Adrenal gland (tissue), 12 donors: Measurements from ENCODE around the gene TMEM271. TPM values are rescaled to one million over a fixed set of nuclear protein-coding genes. Genes with fewer than 3 reads are reported as not detected.

Experiments used
- DNase-seq, 7 donors: peaks; one replicate each; pipeline ENCODE4 v3.0.0-alpha.2; 2019 to 2020
- H3K27ac ChIP-seq, 5 donors: fragments of 200-600 bp; sonication (generic) in 4 of 5; 1 replicate in 3 of 5; 2 replicates in 2 of 5; pipeline versions ENCODE4 v1.5.1 to v1.8.0; 2016 to 2020; ENCODE audit warnings: mild to moderate bottlenecking in 1 of 5
- H3K27me3 ChIP-seq: fragments of 200-600 bp; 2 replicates; pipeline ENCODE4 v1.8.0; 2021
- H3K36me3 ChIP-seq, 2 donors: fragments of 200-600 bp; replicated peaks in 1 of 2; 1 replicate in 1 of 2; 2 replicates in 1 of 2; pipeline versions ENCODE4 v1.5.1 to v1.8.0; 2018 to 2022
- H3K4me1 ChIP-seq, 2 donors: fragments of 200-600 bp; replicated peaks in 1 of 2; 1 replicate in 1 of 2; 2 replicates in 1 of 2; pipeline versions ENCODE4 v1.5.1 to v1.8.0; 2018 to 2021
- H3K4me3 ChIP-seq, 4 donors: fragments of 200-600 bp; sonication (generic) in 3 of 4; one replicate each; pipeline ENCODE4 v1.5.1; 2016 to 2018
- H3K9me3 ChIP-seq, 3 donors: fragments of 200-600 bp; sonication (generic) in 1 of 3; replicated peaks in 1 of 3; 1 replicate in 2 of 3; 2 replicates in 1 of 3; pipeline versions ENCODE4 v1.5.1 to v1.8.0; 2016 to 2021
- POLR2A ChIP-seq, 2 donors: fragments of 450-650 bp; IDR thresholded peaks; one replicate each; pipeline ENCODE4 v1.6.1; 2017; ENCODE audit warnings: antibody characterized with exemption in 2 of 2, mild to moderate bottlenecking in 2 of 2, moderate library complexity in 1 of 2
- WGBS, 4 donors: extraction: QIAGEN DNeasy Blood & Tissue Kit in 2 of 4; methylation state at CpG; one replicate each; pipeline versions ENCODE4 v1.1.5 to v1.1.7; 2013 to 2017; 5-methylcytosine and 5-hydroxymethylcytosine counted together
- intact Hi-C, 2 donors: fragments of 100-400 bp; cut with DNase I; formaldehyde crosslinking; loops; one replicate each; pipeline versions ENCODE4 v1.14.1 to v1.15.0; 2022 to 2023
- polyA plus RNA-seq, 3 donors: library from polyadenylated mRNA; stranded (reverse); fragments of 200-250 nt in 2 of 3; fragments of 350-450 nt in 1 of 3; fragmentation: Illumina TruSeq in 1 of 3; extraction: RNeasy Lipid Tissue Mini Kit (QIAGEN cat#74804) in 1 of 3; gene quantifications; one replicate each; pipeline ENCODE4 v1.2.3, GENCODE V29; 2013 to 2014
- total RNA-seq, 9 donors: library from RNA; depleted of rRNA in 4 of 9; stranded (reverse); fragments of >200 nt in 4 of 9; fragments of 120-200 nt in 1 of 9; fragmentation: NEBNext Ultra II Directional in 1 of 9; extraction: Animal tissue kit (Norgen Biotek cat#: 25700) in 1 of 9; gene quantifications; one replicate each; pipeline versions ENCODE4 v1.1.0 to v1.2.4, GENCODE V29; 2013 to 2023
- TF ChIP-seq, protein P1 (sequence below), 6 experiments: fragments of 450-650 bp in 4 of 6; fragments of 200-600 bp in 2 of 6; sonication (generic) in 1 of 6; IDR thresholded peaks; 1 replicate in 5 of 6; 2 replicates in 1 of 6; pipeline versions ENCODE4 v1.5.1 to v1.8.0; 2016 to 2021; ENCODE audit warnings: antibody characterized with exemption in 6 of 6, mild to moderate bottlenecking in 2 of 6, moderate library complexity in 1 of 6
- donor health status: healthy with polysubstance abuse.
- donor health status: Bipolar disorder and iron deficiency.
- donor health status: DM: yes; HTN: yes; CAD: no.
- donor health status: DM: no; HTN: no; CAD: no.
- donor health status: DM: no; HTN: no; CAD: no.
- donor health status: DM: yes; HTN: yes; CAD: no.

The TMEM271 gene
- total and polyA plus RNA-seq, 12 donors, result 0.06 to 1.9 (median 0.60) TPM; not detected in 5

DNA sequence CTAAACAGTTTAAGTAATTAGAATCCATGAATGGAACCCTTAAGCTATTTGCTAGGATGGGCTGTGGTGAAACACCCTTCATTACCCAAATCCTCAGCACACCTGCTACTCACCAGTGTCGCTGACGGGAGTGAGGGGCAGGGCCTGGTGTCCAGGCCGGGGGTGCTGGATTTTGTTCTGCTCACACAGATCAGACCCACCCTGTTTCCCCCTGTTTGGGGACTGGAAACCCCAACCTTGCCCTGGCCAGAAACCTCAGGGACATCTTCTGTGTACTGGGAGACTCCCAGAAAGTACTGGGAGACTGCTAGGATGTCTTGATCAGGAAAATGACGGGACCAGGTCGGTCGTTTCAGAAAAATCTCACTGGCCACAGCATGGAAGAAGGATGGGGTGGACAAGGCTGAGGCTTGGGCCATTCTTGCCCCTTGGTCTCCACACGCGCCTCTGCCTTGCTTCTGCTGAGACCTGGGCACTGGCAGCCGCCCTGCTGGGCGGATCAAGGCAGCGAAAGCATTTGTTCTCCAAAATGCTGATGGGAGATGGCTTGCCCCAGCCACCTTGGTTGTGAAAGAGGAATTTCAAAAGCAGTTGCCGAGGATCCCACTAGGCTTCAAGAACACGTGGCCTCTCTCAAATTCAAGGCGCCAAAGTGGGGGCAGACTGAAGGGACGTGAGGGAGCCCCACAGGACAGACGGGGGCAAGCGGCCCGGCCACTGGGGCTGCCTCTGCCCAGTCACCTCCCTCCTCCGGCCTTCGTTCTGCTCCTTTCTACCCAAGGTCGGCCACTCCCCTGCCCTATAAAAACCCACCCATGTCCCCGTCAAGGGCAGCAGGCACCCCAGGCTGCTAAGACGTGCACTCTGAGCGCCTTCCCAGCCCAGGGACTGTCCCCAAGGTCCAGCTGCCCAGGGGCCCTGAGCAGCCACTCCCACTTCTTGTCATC is 25.8 kb upstream of the TMEM271 start:
- intact Hi-C loops, result no loop called here
- WGBS, 4 donors, result 70 to 77% (median 73%) methylated on average over 17 to 24 of the region's 24 CpGs
- peak in 1 of 7 donors; percentile 14 for DNase-seq
- no peaks in the 10 kb centered on the region for H3K36me3 ChIP-seq
- no peak for TF ChIP-seq POLR2A (IDR thresholded peaks at IDR 0.05)
- TF ChIP-seq, protein P1, sequence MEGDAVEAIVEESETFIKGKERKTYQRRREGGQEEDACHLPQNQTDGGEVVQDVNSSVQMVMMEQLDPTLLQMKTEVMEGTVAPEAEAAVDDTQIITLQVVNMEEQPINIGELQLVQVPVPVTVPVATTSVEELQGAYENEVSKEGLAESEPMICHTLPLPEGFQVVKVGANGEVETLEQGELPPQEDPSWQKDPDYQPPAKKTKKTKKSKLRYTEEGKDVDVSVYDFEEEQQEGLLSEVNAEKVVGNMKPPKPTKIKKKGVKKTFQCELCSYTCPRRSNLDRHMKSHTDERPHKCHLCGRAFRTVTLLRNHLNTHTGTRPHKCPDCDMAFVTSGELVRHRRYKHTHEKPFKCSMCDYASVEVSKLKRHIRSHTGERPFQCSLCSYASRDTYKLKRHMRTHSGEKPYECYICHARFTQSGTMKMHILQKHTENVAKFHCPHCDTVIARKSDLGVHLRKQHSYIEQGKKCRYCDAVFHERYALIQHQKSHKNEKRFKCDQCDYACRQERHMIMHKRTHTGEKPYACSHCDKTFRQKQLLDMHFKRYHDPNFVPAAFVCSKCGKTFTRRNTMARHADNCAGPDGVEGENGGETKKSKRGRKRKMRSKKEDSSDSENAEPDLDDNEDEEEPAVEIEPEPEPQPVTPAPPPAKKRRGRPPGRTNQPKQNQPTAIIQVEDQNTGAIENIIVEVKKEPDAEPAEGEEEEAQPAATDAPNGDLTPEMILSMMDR (IDR thresholded peaks at IDR 0.05), result no peak
- H3K27ac ChIP-seq, result no peak overlapping the region
- peaks cover 6% of the 10 kb centered on the region for H3K27me3 ChIP-seq
- no peaks in the 10 kb centered on the region for H3K9me3 ChIP-seq
- H3K4me3 ChIP-seq, result no peak overlapping the region
- H3K4me1 ChIP-seq, result no peaks in the 10 kb centered on the region

DNA sequence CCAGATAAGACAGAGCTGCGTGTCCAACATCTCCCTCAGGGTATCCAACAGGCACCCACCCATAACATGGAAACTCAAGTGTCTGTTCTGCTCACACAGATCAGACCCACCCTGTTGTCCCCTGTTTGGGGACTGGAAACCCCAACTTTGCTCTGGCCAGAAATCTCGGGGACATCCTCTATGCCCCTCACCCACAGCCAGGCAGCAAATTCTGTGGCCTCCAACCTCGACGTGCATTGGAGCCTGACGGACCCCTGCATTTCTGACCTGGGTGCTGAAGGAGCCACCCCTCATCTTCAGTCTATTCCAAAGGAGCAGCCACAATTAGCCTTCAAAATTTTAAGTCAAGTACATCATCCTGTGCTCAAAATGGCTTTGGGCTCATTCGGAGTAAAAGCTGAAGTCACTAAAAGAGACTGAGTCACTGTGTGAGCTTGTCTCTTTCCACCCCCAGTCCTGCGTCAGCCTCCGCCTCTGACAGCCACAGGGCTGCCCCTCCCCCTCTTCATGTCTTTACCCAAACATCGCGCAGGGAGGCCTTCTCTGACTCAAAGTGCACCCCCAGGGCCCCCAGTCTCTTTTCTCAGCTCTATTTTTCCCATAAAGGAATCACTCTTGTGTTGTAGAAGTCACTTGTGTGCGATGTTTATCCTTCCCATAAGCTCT is 24.9 kb upstream of the TMEM271 start:
- H3K36me3 ChIP-seq, result no peaks in the 10 kb centered on the region
- TF ChIP-seq POLR2A (IDR thresholded peaks at IDR 0.05), result no peak
- no peaks in the 10 kb centered on the region for H3K4me1 ChIP-seq
- H3K27ac ChIP-seq, result no peak overlapping the region
- intact Hi-C loops, result no loop called here
- peak in 1 of 7 donors; percentile 17 for DNase-seq
- H3K27me3 ChIP-seq, result peaks cover 5% of the 10 kb centered on the region
- no peak overlapping the region for H3K4me3 ChIP-seq
- WGBS, 4 donors, result 55 to 71% (median 56%) methylated on average over 11 of the region's 11 CpGs
- H3K9me3 ChIP-seq, result no peaks in the 10 kb centered on the region

- intact Hi-C loops, result no loop called here
- H3K27me3 ChIP-seq, result peaks cover 5% of the 10 kb centered on the region
- H3K27ac ChIP-seq, result no peak overlapping the region
- H3K4me3 ChIP-seq, result no peak overlapping the region
- TF ChIP-seq POLR2A (IDR thresholded peaks at IDR 0.05), result no peak
- TF ChIP-seq, protein P1 (IDR thresholded peaks at IDR 0.05), result no peak
- H3K4me1 ChIP-seq, result no peaks in the 10 kb centered on the region
- no peaks in the 10 kb centered on the region for H3K9me3 ChIP-seq
- DNase-seq, result peak in 1 of 7 donors; percentile 24
- WGBS, 4 donors, result 72 to 83% (median 77%) methylated on average over 3 to 6 of the region's 6 CpGs
- no peaks in the 10 kb centered on the region for H3K36me3 ChIP-seq
These were observed 24.1 kb upstream of the TMEM271 start for GRCh38 chr4:600166-600565.

GRCh38 chr4:598925-599324 is 22.8 kb upstream of the TMEM271 start:
- WGBS, 4 donors, result 65 to 79% (median 73%) methylated on average over 3 of the region's 3 CpGs
- intact Hi-C loops, result no loop called here
- DNase-seq, result no peak
- H3K27me3 ChIP-seq, result peaks cover 5% of the 10 kb centered on the region
- TF ChIP-seq POLR2A (IDR thresholded peaks at IDR 0.05), result no peak
- TF ChIP-seq, protein P1 (IDR thresholded peaks at IDR 0.05), result no peak
- no peaks in the 10 kb centered on the region for H3K4me1 ChIP-seq
- H3K27ac ChIP-seq, result no peak overlapping the region
- H3K9me3 ChIP-seq, result no peaks in the 10 kb centered on the region
- H3K36me3 ChIP-seq, result no peaks in the 10 kb centered on the region
- H3K4me3 ChIP-seq, result no peak overlapping the region
